CD14-positive monocyte (primary cell): Measurements from ENCODE around the gene APLN. TPM values are rescaled to one million over a fixed set of nuclear protein-coding genes. Genes with fewer than 3 reads are reported as not detected.

Experiments
- DNase-seq, 3 donors: peaks; one replicate each; pipeline ENCODE4 v3.0.0-alpha.2; 2011 to 2022
- H2AFZ ChIP-seq: 2 replicates; pipeline ENCODE4 v1.6.0; 2012; ENCODE audit warnings: mild to moderate bottlenecking, low read depth, low read length, inconsistent platforms; ENCODE audit not compliant: insufficient read depth, poor library complexity, severe bottlenecking
- H3K27ac ChIP-seq, 2 donors: 1 replicate in 1 of 2; 2 replicates in 1 of 2; pipeline ENCODE4 v1.5.1; 2012 to 2013; ENCODE audit warnings: low read length in 2 of 2, control low read depth in 1 of 2, inconsistent platforms in 1 of 2, low read depth in 1 of 2, mild to moderate bottlenecking in 1 of 2
- H3K27me3 ChIP-seq, 2 donors: one replicate each; pipeline versions ENCODE4 v1.6.0 to v1.6.1; 2011 to 2013; ENCODE audit warnings: low read length in 2 of 2; ENCODE audit not compliant: control insufficient read depth in 2 of 2, insufficient read depth in 2 of 2
- H3K36me3 ChIP-seq, 2 donors: replicated peaks in 1 of 2; 1 replicate in 1 of 2; 2 replicates in 1 of 2; pipeline versions ENCODE4 v1.5.1 to v1.6.1; 2012 to 2013; ENCODE audit warnings: low read length in 2 of 2, control low read depth in 1 of 2, inconsistent platforms in 1 of 2, mild to moderate bottlenecking in 1 of 2; ENCODE audit not compliant: insufficient read depth in 2 of 2, control insufficient read depth in 1 of 2
- H3K4me1 ChIP-seq, 2 donors: 1 replicate in 1 of 2; 2 replicates in 1 of 2; pipeline versions ENCODE4 v1.5.1 to v1.6.1; 2012 to 2013; ENCODE audit warnings: low read length in 2 of 2, control low read depth in 1 of 2, inconsistent platforms in 1 of 2, mild to moderate bottlenecking in 1 of 2, moderate library complexity in 1 of 2; ENCODE audit not compliant: insufficient read depth in 2 of 2, control insufficient read depth in 1 of 2
- H3K4me2 ChIP-seq: replicated peaks from 2 replicates; pipeline ENCODE3; 2012; ENCODE audit warnings: low read length, moderate library complexity, mild to moderate bottlenecking; ENCODE audit not compliant: poor library complexity, severe bottlenecking; ENCODE audit errors: extremely low read depth
- H3K4me3 ChIP-seq, 3 experiments: fragments of 200-600 bp in 1 of 3; sonication (generic) in 1 of 3; replicated peaks in 1 of 3; 1 replicate in 2 of 3; 2 replicates in 1 of 3; pipeline ENCODE4 v1.5.1; 2011 to 2013; ENCODE audit warnings: low read length in 3 of 3, mild to moderate bottlenecking in 3 of 3, control low read depth in 2 of 3, low read depth in 2 of 3, inconsistent platforms in 1 of 3, moderate library complexity in 1 of 3
- H3K79me2 ChIP-seq: 2 replicates; pipeline ENCODE4 v1.6.0; 2012; ENCODE audit warnings: mild to moderate bottlenecking, control low read depth, inconsistent platforms, low read length, moderate library complexity; ENCODE audit not compliant: insufficient read depth
- H3K9ac ChIP-seq: 2 replicates; pipeline ENCODE4 v1.6.0; 2017; ENCODE audit warnings: low read length, mild to moderate bottlenecking; ENCODE audit not compliant: insufficient read depth, poor library complexity, severe bottlenecking
- H3K9me3 ChIP-seq, 2 donors: replicated peaks in 1 of 2; 1 replicate in 1 of 2; 2 replicates in 1 of 2; pipeline versions ENCODE4 v1.5.1 to v1.6.1; 2012 to 2013; ENCODE audit warnings: low read length in 2 of 2, control low read depth in 1 of 2; ENCODE audit not compliant: control insufficient read depth in 1 of 2, insufficient read depth in 1 of 2
- H4K20me1 ChIP-seq: 2 replicates; pipeline ENCODE4 v1.6.0; 2012; ENCODE audit warnings: mild to moderate bottlenecking, low read length, control low read depth, moderate library complexity; ENCODE audit not compliant: insufficient read depth
- H3K27ac Mint-ChIP-seq, 7 donors: one replicate each; pipeline ENCODE4 v1.8.0; 2020; ENCODE audit warnings: mild to moderate bottlenecking in 7 of 7, mixed read lengths in 7 of 7, moderate library complexity in 6 of 7, inconsistent platforms in 2 of 7
- H3K27me3 Mint-ChIP-seq, 3 donors: one replicate each; pipeline ENCODE4 v1.8.0; 2021 to 2022; ENCODE audit warnings: low read depth in 3 of 3, mild to moderate bottlenecking in 3 of 3, mixed read lengths in 3 of 3, moderate library complexity in 3 of 3, inconsistent platforms in 1 of 3
- H3K36me3 Mint-ChIP-seq, 2 donors: one replicate each; pipeline ENCODE4 v1.8.0; 2020; ENCODE audit warnings: mixed read lengths in 2 of 2, inconsistent platforms in 1 of 2, mild to moderate bottlenecking in 1 of 2
- H3K4me1 Mint-ChIP-seq: one replicate; pipeline ENCODE4 v1.8.0; 2020; ENCODE audit warnings: mild to moderate bottlenecking, mixed read lengths
- H3K4me3 Mint-ChIP-seq, 2 donors: one replicate each; pipeline ENCODE4 v1.8.0; 2020; ENCODE audit warnings: mild to moderate bottlenecking in 2 of 2, mixed read lengths in 2 of 2, moderate library complexity in 1 of 2
- H3K9me3 Mint-ChIP-seq, 7 donors: one replicate each; pipeline ENCODE4 v1.8.0; 2020 to 2022; ENCODE audit warnings: mixed read lengths in 7 of 7, mild to moderate bottlenecking in 6 of 7, moderate library complexity in 6 of 7, inconsistent platforms in 2 of 7
- CTCF ChIP-seq: fragments of 200-600 bp; IDR thresholded peaks from one replicate; pipeline ENCODE4 v1.8.0; 2022; ENCODE audit warnings: antibody characterized with exemption, mild to moderate bottlenecking
- WGBS: methylation state at CpG from one replicate; pipeline ENCODE4 v1.1.5; 2013; ENCODE audit warnings: missing lambda C conversion rate; ENCODE audit not compliant: insufficient coverage; 5-methylcytosine and 5-hydroxymethylcytosine counted together
- intact Hi-C, 2 donors: fragments of 100-400 bp; cut with micrococcal nuclease; formaldehyde crosslinking; loops; one replicate each; pipeline versions ENCODE4 v1.15.0 to v1.15.1; 2023
- polyA plus RNA-seq, 3 donors: library from polyadenylated mRNA; depleted of rRNA in 1 of 3; unstranded in 2 of 3; stranded (reverse) in 1 of 3; fragments of 300-500 nt in 2 of 3; fragments of >200 nt in 1 of 3; fragmentation: Illumina TruSeq in 2 of 3; gene quantifications; 1 replicate in 2 of 3; 2 replicates in 1 of 3; pipeline ENCODE4 v1.2.3, GENCODE V29; 2012 to 2021

Gene APLN
- polyA plus RNA-seq, 3 donors = 0.03 TPM; not detected in 2

DNA sequence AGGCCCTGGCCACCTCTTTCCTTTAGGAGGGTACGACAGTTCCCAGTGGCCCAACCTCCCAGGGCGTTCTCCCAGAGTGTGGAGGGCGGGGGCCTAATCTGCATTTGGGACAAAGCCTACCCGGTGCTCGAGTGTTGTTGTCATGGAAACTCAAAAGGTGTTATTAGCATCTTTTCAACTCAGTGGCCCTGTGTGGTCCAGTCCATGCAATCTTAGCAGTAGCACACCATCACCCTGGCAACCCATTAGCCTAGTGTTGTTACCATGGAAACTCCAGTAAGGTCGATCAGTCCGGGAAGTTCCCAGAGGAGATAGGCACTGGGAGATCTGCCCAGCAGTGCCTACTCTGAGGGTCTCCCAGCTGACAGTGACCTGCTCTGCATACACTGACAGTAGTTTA is 20.2 kb downstream of the APLN start:
- intact Hi-C loops = loop anchor here in 1 of 2 donors (10.0 kb wide), 1 partner anchor 190 kb away; no protein-coding TSS in a partner anchor
- H3K4me3 Mint-ChIP-seq = no peak overlapping the region

DNA sequence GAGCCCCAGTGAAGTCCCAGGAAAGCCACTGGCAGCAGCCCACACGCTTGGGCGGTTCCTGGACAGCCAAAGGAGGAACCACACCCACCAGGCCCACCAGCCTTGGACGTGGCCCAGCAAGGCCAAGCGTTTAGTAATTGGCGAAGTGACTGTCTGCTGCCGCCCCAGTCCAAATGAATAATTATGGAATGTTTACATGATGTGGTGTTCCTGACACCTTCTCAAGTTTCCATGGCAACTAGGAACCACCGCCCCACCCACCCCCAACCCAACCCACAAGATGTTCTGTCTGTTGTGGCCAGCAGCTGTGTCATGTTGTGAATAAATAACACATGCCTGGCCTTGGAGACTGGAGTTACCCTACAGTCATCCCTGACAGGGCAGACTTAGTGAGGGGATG is 22.3 kb downstream of the APLN start:
- H3K4me1 Mint-ChIP-seq = no peaks in the 10 kb centered on the region
- H3K4me2 ChIP-seq = no peak overlapping the region
- intact Hi-C loops = loop anchor here in 1 of 2 donors (10.0 kb wide), 1 partner anchor 192 kb away; no protein-coding TSS in a partner anchor

More for the DNA sequence above, 20.2 kb downstream of the APLN start:
- no peaks in the 10 kb centered on the region for H3K9me3 ChIP-seq
- H3K27ac ChIP-seq = no peak overlapping the region
- no peaks in the 10 kb centered on the region for H3K4me1 Mint-ChIP-seq
- H3K4me2 ChIP-seq = no peak overlapping the region
- H3K27ac Mint-ChIP-seq = no peak overlapping the region
- TF ChIP-seq CTCF = no peak
- no peaks in the 10 kb centered on the region for H3K4me1 ChIP-seq
- no peaks in the 10 kb centered on the region for H3K36me3 Mint-ChIP-seq
- H2AFZ ChIP-seq = no peak overlapping the region
- H3K4me3 ChIP-seq = no peak overlapping the region
- WGBS = 67% methylated on average over 2 of the region's 7 CpGs
- peaks cover 0 to under 1% (median 0%) of the 10 kb centered on the region in 7 donors for H3K9me3 Mint-ChIP-seq
- no peak overlapping the region for H3K9ac ChIP-seq
- no peaks in the 10 kb centered on the region for H3K79me2 ChIP-seq
- H3K27me3 ChIP-seq = no peaks in the 10 kb centered on the region
- no peaks in the 10 kb centered on the region for H3K36me3 ChIP-seq
- H3K27me3 Mint-ChIP-seq = peaks cover 0 to 6% (median 2%) of the 10 kb centered on the region in 3 donors
- H4K20me1 ChIP-seq = no peaks in the 10 kb centered on the region
- DNase-seq = no peak

More for the DNA sequence above, 22.3 kb downstream of the APLN start:
- no peak overlapping the region for H3K4me3 ChIP-seq
- H3K9ac ChIP-seq = no peak overlapping the region
- Mint-ChIP-seq H3K9me3 (no peaks in the 10 kb centered on the region), H3K27me3 (peaks cover 0 to 7% (median 0%) of the 10 kb centered on the region in 3 donors), H3K27ac (no peak overlapping the region), H3K36me3 (no peaks in the 10 kb centered on the region), H3K4me3 (no peak overlapping the region)
- H3K79me2 ChIP-seq = no peaks in the 10 kb centered on the region
- no peak overlapping the region for H2AFZ ChIP-seq
- H3K27ac ChIP-seq = no peak overlapping the region
- no peak for TF ChIP-seq CTCF
- no peak for DNase-seq
- H4K20me1 ChIP-seq = no peaks in the 10 kb centered on the region
- no CpG with 5 or more reads among the region's 7 CpGs for WGBS
- H3K27me3 ChIP-seq = no peaks in the 10 kb centered on the region
- no peaks in the 10 kb centered on the region for H3K36me3 ChIP-seq
- no peaks in the 10 kb centered on the region for H3K4me1 ChIP-seq
- H3K9me3 ChIP-seq = no peaks in the 10 kb centered on the region
